GM10248 (cell line): ENCODE measurements around the gene TRPV5.

Source experiments
- CTCF ChIA-PET: fragments of 300-600 bp; sonication (Branson Sonifier 250); formaldehyde crosslinking; extraction: SDS; loops from one replicate; lab custom pipeline; 2021; ENCODE audit warnings: antibody characterized with exemption; lab: Yijun Ruan, JAX
- POLR2A ChIA-PET: fragments of 350-650 bp; sonication (Branson Sonifier 250); formaldehyde crosslinking; extraction: SDS; loops from one replicate; lab custom pipeline; 2020; ENCODE audit warnings: antibody characterized with exemption; lab: Yijun Ruan, JAX
- DNase-seq: peaks from one replicate; pipeline ENCODE4 v3.0.0; 2012; ENCODE audit errors: extremely low spot score
- CTCF ChIP-seq: IDR thresholded peaks from 2 replicates; pipeline ENCODE4 v1.5.1; 2012; ENCODE audit warnings: mild to moderate bottlenecking, low read depth; ENCODE audit errors: extremely low read depth, missing control alignments, control extremely low read depth

Gene TRPV5

GRCh38 chr7:142876236-142876960 is 57.1 kb downstream of the TRPV5 start:
- ChIA-PET POLR2A (no interaction called here), CTCF (no interaction called here)
- no peak for DNase-seq
- TF ChIP-seq CTCF = no peak

DNA sequence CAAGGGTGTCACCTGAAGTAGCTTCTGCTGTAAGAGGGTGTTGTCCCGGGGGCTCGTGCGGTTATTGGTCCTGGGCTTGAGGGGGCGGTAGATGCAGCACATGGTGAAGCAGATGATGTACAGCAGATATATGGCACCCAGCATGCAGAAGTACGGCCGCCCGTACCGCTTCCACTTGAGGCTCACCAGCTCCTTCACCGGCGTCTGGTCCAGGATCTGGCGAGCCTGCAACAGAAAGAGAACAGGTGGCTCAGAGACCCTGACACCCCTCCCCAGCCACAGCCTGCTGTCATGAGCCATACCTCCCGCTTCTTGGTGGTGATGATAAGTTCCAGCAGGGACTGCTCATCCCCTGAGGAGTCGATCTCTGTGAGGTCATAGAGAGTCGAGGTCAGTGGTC is 58.1 kb downstream of the TRPV5 start:
- DNase-seq = no peak
- no peak for TF ChIP-seq CTCF
- ChIA-PET CTCF (interaction anchor here (1.0 to 4.1 kb wide), 3 partner anchors 127 to 340 kb away, joined by 3 to 25 read pairs (median 4); no protein-coding TSS in a partner anchor), POLR2A (no interaction called here)

DNA sequence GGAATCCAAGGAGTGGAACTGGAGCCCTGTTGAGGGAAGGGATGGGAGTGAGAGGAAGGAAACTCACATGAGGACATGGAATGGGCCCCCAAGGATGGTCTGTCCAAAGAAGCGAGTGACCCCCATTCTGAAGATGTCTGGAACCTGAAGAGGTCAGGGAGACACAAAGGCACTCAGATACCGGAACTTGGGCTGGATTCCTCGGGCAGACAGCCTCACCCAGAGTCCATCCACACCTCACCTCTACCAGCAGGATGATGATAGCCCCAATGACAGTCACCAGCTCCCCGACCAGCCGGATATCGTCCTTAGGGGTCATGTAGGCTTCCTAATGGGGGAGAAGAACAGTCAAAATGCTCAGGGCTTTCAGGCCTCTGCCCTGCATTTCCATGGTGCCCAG is 58.7 kb downstream of the TRPV5 start:
- ChIA-PET CTCF (interaction anchor here (0.8 to 4.1 kb wide), 4 partner anchors 54 to 340 kb away, joined by 3 to 25 read pairs (median 4); no protein-coding TSS in a partner anchor), POLR2A (no interaction called here)
- TF ChIP-seq CTCF = no peak
- no peak for DNase-seq

GRCh38 chr7:142874409-142874808 is 59.1 kb downstream of the TRPV5 start:
- ChIA-PET CTCF (interaction anchor here (0.8 to 4.1 kb wide), 4 partner anchors 20 to 248 kb away, joined by 3 to 25 read pairs (median 3); no protein-coding TSS in a partner anchor), POLR2A (no interaction called here)
- no peak for TF ChIP-seq CTCF
- no peak for DNase-seq

DNA sequence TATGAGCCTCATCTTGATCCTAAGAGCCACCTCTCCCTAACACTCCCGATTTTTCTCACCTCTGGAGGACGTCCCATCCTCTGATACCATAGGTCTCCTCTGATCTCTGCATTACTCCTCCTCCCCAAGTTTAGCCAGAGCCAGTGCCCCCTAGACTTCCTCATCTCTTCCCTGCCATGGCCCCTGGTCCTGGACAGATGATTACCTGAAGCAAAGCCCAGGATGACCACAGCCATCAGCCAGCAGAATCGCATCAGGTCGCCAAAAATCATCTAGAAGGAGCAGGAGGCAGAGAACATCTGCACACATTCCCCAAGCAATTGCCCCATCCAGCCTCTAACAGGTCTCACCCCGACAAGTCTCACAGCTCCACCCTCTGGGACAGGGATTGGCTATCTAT is 59.7 kb downstream of the TRPV5 start:
- TF ChIP-seq CTCF = no peak
- DNase-seq = no peak
- ChIA-PET CTCF (interaction anchor here (0.8 to 6.4 kb wide), 12 partner anchors 7 to 358 kb away, joined by 3 to 39 read pairs (median 6); no protein-coding TSS in a partner anchor), POLR2A (no interaction called here)

DNA sequence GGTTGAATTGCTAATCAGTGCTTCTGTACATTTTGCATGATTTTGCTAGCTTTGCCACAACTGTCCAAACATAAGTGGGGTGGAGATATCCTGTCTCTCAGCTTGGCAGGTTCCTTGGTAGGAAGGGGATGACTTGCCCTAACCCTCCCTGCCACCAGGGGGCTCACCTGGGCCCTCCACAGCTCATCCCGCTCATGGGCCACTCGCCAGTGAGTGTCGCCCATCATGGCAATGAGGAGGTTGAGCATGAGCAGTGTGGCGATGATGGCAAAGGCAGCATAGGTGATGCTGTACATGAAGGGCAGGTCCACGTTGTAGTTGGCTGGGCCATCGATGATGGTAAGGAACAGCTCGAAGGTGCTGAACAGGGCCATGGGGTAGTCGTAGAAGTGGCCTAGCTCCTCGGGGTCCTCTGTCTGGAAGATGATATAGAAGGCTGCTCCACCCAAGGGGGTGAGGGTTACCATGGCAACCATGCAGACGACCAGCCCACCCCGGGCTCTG is 60.2 kb downstream of the TRPV5 start:
- DNase-seq = peak; percentile 59
- ChIA-PET CTCF (interaction anchor here (0.8 to 6.4 kb wide), 16 partner anchors 8 to 359 kb away, joined by 3 to 39 read pairs (median 5); no protein-coding TSS in a partner anchor), POLR2A (no interaction called here)
- TF ChIP-seq CTCF = peak; percentile 46
